ENCODE data around the gene TULP3.
A peak's percentile ranks its signal among the peaks of the same experiment; 100 is the strongest.

TULP3 gene

GRCh38 chr12:2877047-2877952, 13.4 kb upstream of the TULP3 start, which contains the start of the genes FOXM1 and RHNO1:
FOXM1 (minus strand) TSS chr12:2877174; CDS start chr12:2874478, 2,696 bp downstream.
RHNO1 (plus strand) TSS chr12:2877223; CDS start chr12:2885367, 8,144 bp downstream.
- DNase-seq = peak; percentile 89

- DNase-seq = no peak
These were observed 12.5 kb upstream of the TULP3 start for GRCh38 chr12:2877953-2878732.

GRCh38 chr12:2879853-2880252, 10.8 kb upstream of the TULP3 start:
- DNase-seq = no peak

GRCh38 chr12:2884810-2885209, 5.9 kb upstream of the TULP3 start:
- no peak for DNase-seq

- no peak for DNase-seq
These were observed 3.8 kb upstream of the TULP3 start for GRCh38 chr12:2886768-2887450.

GRCh38 chr12:2890001-2890387, 697 bp upstream of the TULP3 start:
- no peak for DNase-seq

- peak; percentile 42 for DNase-seq
These were observed 756 bp downstream of the TULP3 start for GRCh38 chr12:2891240-2892053.

- no peak for DNase-seq
These were observed 1.6 kb downstream of the TULP3 start for GRCh38 chr12:2892246-2892645.

GRCh38 chr12:2893007-2893406, 2.3 kb downstream of the TULP3 start:
- no peak for DNase-seq

- no peak for DNase-seq
These were observed 4.4 kb downstream of the TULP3 start for GRCh38 chr12:2895051-2895451.

- no peak for DNase-seq
These were observed 4.8 kb downstream of the TULP3 start for GRCh38 chr12:2895511-2895910.

GRCh38 chr12:2897418-2897817, 6.7 kb downstream of the TULP3 start:
- DNase-seq = no peak

GRCh38 chr12:2900642-2901041, 10.0 kb downstream of the TULP3 start:
- DNase-seq = no peak

GRCh38 chr12:2902272-2902880, 11.7 kb downstream of the TULP3 start:
- DNase-seq = no peak

- DNase-seq = no peak
These were observed 13.6 kb downstream of the TULP3 start for GRCh38 chr12:2904260-2904659.

- DNase-seq = no peak
These were observed 21.5 kb downstream of the TULP3 start for GRCh38 chr12:2912216-2912575.

- no peak for DNase-seq
These were observed 28.6 kb downstream of the TULP3 start for GRCh38 chr12:2919249-2919648.

- DNase-seq = no peak
These were observed 31.6 kb downstream of the TULP3 start for GRCh38 chr12:2922329-2922728.

- DNase-seq = no peak
These were observed 32.4 kb downstream of the TULP3 start for GRCh38 chr12:2923057-2923456.

GRCh38 chr12:2924019-2924418, 33.3 kb downstream of the TULP3 start:
- DNase-seq = no peak

GRCh38 chr12:2925322-2925995, 34.8 kb downstream of the TULP3 start:
- DNase-seq = no peak
